ENCODE results near the gene BLM.

GRCh38 chr15:90845201-90845949, 128.2 kb downstream of the BLM start:
- TF ChIP-seq CTCF (conservative IDR thresholded peaks at IDR 0.05 in 1 of 2, IDR thresholded peaks at IDR 0.05 in 1 of 2; ENCODE audit: low read depth in 1 of 2, low read length in 2 of 2) (no peak), EZH2 (IDR thresholded peaks at IDR 0.05; ENCODE audit: low read length, missing control alignments) (no peak)
